Measurements from ENCODE around the gene HMGCLL1. TPM values are rescaled to one million over a fixed set of nuclear protein-coding genes. Genes with fewer than 3 reads are reported as not detected.

The HMGCLL1 gene
- total RNA-seq (1 to 10 TPM in 3 of 4 donors, under 1 TPM in 1; 0.28 to 7.5 (median 1.5) TPM), polyA plus RNA-seq (under 1 TPM in 2 of 3 donors, not detected in 1; 0.23 to 0.63 TPM)

- Histone ChIP-seq H3K4me3 (peak within 1 kb of the TSS; percentile 15 to 44 (median 33)), H3K4me1 (peaks cover 0 to 8% (median 4%) of the 10 kb centered on the region in 4 donors), H3K9me3 (peaks cover 0 to under 1% (median 0%) of the 10 kb centered on the region in 4 donors), H3K27me3 (peaks cover 4 to 14% (median 9%) of the 10 kb centered on the region in 3 donors), H3K36me3 (no peaks in the 10 kb centered on the region), H3K27ac (peak within 1 kb of the TSS in 1 of 4 donors; percentile 17)
- intact Hi-C loops (cut with DNase I) = no loop called here
- no peak for TF ChIP-seq EP300 (IDR thresholded peaks at IDR 0.05)
- TF ChIP-seq POLR2AphosphoS5 (IDR thresholded peaks at IDR 0.05) = peak in 1 of 4 donors; percentile 8
- WGBS, 2 donors = 4 to 9% methylated on average over 49 of the region's 49 CpGs
- peak; percentile 62 for DNase-seq
These were observed at the start of gene HMGCLL1 for GRCh38 chr6:55578537-55579363. Gene HMGCLL1 (minus strand): TSS chr6:55579192. CDS start chr6:55579055, 137 bp downstream.

DNA sequence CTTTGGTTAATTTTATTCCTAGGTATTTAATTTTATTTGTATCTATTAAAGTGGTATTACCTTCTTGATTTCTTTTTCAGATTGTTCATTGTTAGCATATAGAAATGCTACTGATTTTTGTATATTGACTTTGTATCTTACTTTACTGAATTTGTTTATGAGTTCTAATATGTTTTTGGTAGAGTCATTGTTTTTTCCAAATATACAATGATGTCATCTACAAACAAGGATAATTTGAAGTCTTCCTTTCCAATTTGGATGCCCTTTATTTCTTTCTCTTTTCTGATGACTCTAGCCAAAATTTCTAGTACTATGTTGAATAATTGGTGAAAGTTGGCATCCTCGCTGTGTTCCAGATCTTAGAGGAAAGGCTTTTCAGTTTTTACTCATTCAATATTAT lies 43.0 kb upstream of the HMGCLL1 start:
- no peak for DNase-seq
- H3K4me1 ChIP-seq = no peaks in the 10 kb centered on the region
- intact Hi-C loops (cut with DNase I) = no loop called here
- no peaks in the 10 kb centered on the region for H3K36me3 ChIP-seq
- WGBS, 2 donors = 96 to 98% methylated on average over 1 of the region's 1 CpG
- no peak for TF ChIP-seq POLR2A (IDR thresholded peaks at IDR 0.05)
- no peak for TF ChIP-seq CTCF (IDR thresholded peaks at IDR 0.05)
- no peak for TF ChIP-seq POLR2AphosphoS5 (IDR thresholded peaks at IDR 0.05)
- TF ChIP-seq EP300 (IDR thresholded peaks at IDR 0.05) = no peak
- H3K9me3 ChIP-seq = no peaks in the 10 kb centered on the region
- H3K4me3 ChIP-seq = no peak overlapping the region
- H3K27ac ChIP-seq = no peak overlapping the region
- no peaks in the 10 kb centered on the region for H3K27me3 ChIP-seq

- Histone ChIP-seq H3K27me3 (no peaks in the 10 kb centered on the region), H3K4me1 (no peaks in the 10 kb centered on the region), H3K9me3 (no peaks in the 10 kb centered on the region), H3K36me3 (no peaks in the 10 kb centered on the region), H3K27ac (no peak overlapping the region), H3K4me3 (no peak overlapping the region)
- DNase-seq = no peak
- intact Hi-C loops (cut with DNase I) = no loop called here
- WGBS, 2 donors = 92 to 94% methylated on average over 3 of the region's 3 CpGs
- TF ChIP-seq POLR2A (IDR thresholded peaks at IDR 0.05) (no peak), POLR2AphosphoS5 (IDR thresholded peaks at IDR 0.05) (no peak), CTCF (IDR thresholded peaks at IDR 0.05) (no peak), EP300 (IDR thresholded peaks at IDR 0.05) (no peak)
These were observed 42.3 kb upstream of the HMGCLL1 start for GRCh38 chr6:55621244-55621643.

DNA sequence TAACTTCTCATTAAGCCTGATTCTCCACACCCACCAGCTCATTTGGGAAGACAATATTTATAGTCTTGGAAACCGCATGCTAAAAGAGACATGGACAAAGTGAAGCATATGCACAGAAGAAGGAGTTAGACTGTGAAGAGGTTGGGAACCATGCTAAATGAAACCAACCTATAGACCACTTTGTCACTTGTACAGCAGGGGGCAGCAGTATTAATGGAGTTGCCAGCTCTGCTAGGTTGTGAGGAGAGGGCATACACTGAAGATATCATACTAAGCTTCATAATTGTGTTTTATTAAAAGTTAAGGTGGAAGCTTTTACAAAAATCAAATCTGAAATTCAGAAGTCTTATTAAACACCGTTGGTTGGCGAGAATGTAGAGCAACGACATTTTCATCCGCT lies 38.3 kb upstream of the HMGCLL1 start:
- no peak overlapping the region for H3K27ac ChIP-seq
- no peaks in the 10 kb centered on the region for H3K4me1 ChIP-seq
- H3K36me3 ChIP-seq = no peaks in the 10 kb centered on the region
- WGBS, 2 donors = 88 to 92% methylated on average over 5 of the region's 5 CpGs
- TF ChIP-seq EP300 (IDR thresholded peaks at IDR 0.05) (no peak), CTCF (IDR thresholded peaks at IDR 0.05) (no peak), POLR2A (IDR thresholded peaks at IDR 0.05) (no peak), POLR2AphosphoS5 (IDR thresholded peaks at IDR 0.05) (no peak)
- H3K4me3 ChIP-seq = no peak overlapping the region
- no peaks in the 10 kb centered on the region for H3K27me3 ChIP-seq
- no peaks in the 10 kb centered on the region for H3K9me3 ChIP-seq
- DNase-seq = no peak
- intact Hi-C loops (cut with DNase I) = no loop called here

DNA sequence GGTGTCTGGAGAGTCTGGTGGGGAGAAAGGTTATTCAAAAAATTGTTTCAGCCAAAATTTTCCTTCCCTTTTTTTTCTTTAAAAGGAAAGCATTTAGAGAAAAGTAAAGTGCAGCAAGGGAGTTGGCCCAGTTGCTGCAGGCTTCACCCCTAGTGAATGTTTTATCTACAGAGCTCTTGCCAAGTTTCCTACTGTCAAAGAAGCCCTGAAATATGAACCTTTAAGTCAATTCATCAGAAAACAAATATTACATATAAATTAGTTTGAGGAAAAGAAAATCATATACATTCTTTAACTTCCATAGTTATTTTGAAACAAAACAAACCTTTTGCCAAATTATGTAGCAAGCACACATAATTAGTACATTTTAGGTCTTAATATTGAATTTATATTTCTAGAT lies 25.0 kb upstream of the HMGCLL1 start:
- intact Hi-C loops (cut with DNase I) = no loop called here
- Histone ChIP-seq H3K9me3 (no peaks in the 10 kb centered on the region), H3K27ac (no peak overlapping the region), H3K4me1 (no peaks in the 10 kb centered on the region), H3K36me3 (no peaks in the 10 kb centered on the region), H3K4me3 (no peak overlapping the region), H3K27me3 (no peaks in the 10 kb centered on the region)
- DNase-seq = no peak
- TF ChIP-seq POLR2AphosphoS5 (IDR thresholded peaks at IDR 0.05) (no peak), EP300 (IDR thresholded peaks at IDR 0.05) (no peak), POLR2A (IDR thresholded peaks at IDR 0.05) (no peak)
